HG02943 (cell line): ENCODE results near the gene MARS1.
"Not testable (repeated sequence)": the region's sequence is repeated elsewhere in the genome, so short reads cannot be mapped to it uniquely, and the experiment has no call there.

Experiments
- ATAC-seq: cut with Tn5 transposase; IDR thresholded peaks from one replicate; pipeline ENCODE4 v1.9.1; 2021; ENCODE audit warnings: mild to moderate bottlenecking, low read depth, moderate library complexity; ENCODE audit not compliant: unreplicated experiment

Gene MARS1

GRCh38 chr12:57487597-57488401 lies at the start of gene MARS1:
Gene MARS1, plus strand, starts transcription at chr12:57488068. Its CDS starts 23 bp downstream, at chr12:57488091.
- ATAC-seq, result peak; percentile 98

- no peak for ATAC-seq
Observed at GRCh38 chr12:57438400-57438799, 49.5 kb upstream of the MARS1 start.

GRCh38 chr12:57439762-57440266 lies 48.1 kb upstream of the MARS1 start:
- ATAC-seq, result no peak

- ATAC-seq, result not testable (repeated sequence)
Observed at GRCh38 chr12:57441393-57441792, 46.5 kb upstream of the MARS1 start.

GRCh38 chr12:57441846-57442427 lies 45.9 kb upstream of the MARS1 start:
- no peak for ATAC-seq

GRCh38 chr12:57444337-57444736 lies 43.5 kb upstream of the MARS1 start:
- not testable (repeated sequence) for ATAC-seq

- no peak for ATAC-seq
Observed at GRCh38 chr12:57444744-57445143, 43.1 kb upstream of the MARS1 start.

GRCh38 chr12:57446292-57446960 lies 41.4 kb upstream of the MARS1 start:
- ATAC-seq, result no peak

GRCh38 chr12:57448669-57449068 lies 39.2 kb upstream of the MARS1 start:
- no peak for ATAC-seq

- ATAC-seq, result no peak
Observed at GRCh38 chr12:57449375-57449774, 38.5 kb upstream of the MARS1 start.

GRCh38 chr12:57450057-57450456 lies 37.8 kb upstream of the MARS1 start:
- no peak for ATAC-seq

GRCh38 chr12:57451233-57451778 lies 36.6 kb upstream of the MARS1 start:
- ATAC-seq, result no peak

- ATAC-seq, result no peak
Observed at GRCh38 chr12:57452181-57452936, 35.5 kb upstream of the MARS1 start.

GRCh38 chr12:57452937-57453509 lies 34.8 kb upstream of the MARS1 start:
- no peak for ATAC-seq

- ATAC-seq, result no peak
Observed at GRCh38 chr12:57454213-57454565, 33.7 kb upstream of the MARS1 start.

- no peak for ATAC-seq
Observed at GRCh38 chr12:57454566-57455373, 33.1 kb upstream of the MARS1 start, which contains the start of gene INHBE. Gene INHBE, plus strand, starts transcription at chr12:57455307. Its CDS starts 230 bp downstream, at chr12:57455537.

GRCh38 chr12:57455374-57456144 lies 32.3 kb upstream of the MARS1 start:
- ATAC-seq, result no peak

GRCh38 chr12:57456145-57456700 lies 31.6 kb upstream of the MARS1 start:
- no peak for ATAC-seq
